Gastrocnemius medialis (tissue), 4 donors: ENCODE measurements around the gene MAPKAP1. TPM values are rescaled to one million over a fixed set of nuclear protein-coding genes. Genes with fewer than 3 reads are reported as not detected.

Source experiments
- ATAC-seq, 2 donors: fragments of 150-250 bp; one replicate each; pipeline ENCODE4 v1.9.1; 2016
- DNase-seq, 2 donors: peaks; one replicate each; pipeline ENCODE4 v3.0.0-alpha.2; 2019
- H3K27ac ChIP-seq, 4 donors: fragments of 200-600 bp; sonication (generic); 1 replicate in 1 of 4; 2 replicates in 3 of 4; pipeline ENCODE4 v1.5.1; 2016 to 2018; ENCODE audit warnings: mild to moderate bottlenecking in 2 of 4, moderate library complexity in 1 of 4
- H3K27me3 ChIP-seq, 3 donors: fragments of 200-600 bp; sonication (generic) in 2 of 3; 1 replicate in 1 of 3; 2 replicates in 2 of 3; pipeline versions ENCODE4 v1.5.1 to v1.6.0; 2016 to 2019; ENCODE audit warnings: mild to moderate bottlenecking in 1 of 3, moderate library complexity in 1 of 3
- H3K36me3 ChIP-seq, 2 donors: fragments of 200-600 bp; sonication (generic) in 1 of 2; one replicate each; pipeline ENCODE4 v1.5.1; 2017 to 2018
- H3K4me1 ChIP-seq, 2 donors: fragments of 200-600 bp; sonication (generic) in 1 of 2; one replicate each; pipeline ENCODE4 v1.5.1; 2016 to 2017; ENCODE audit warnings: mild to moderate bottlenecking in 2 of 2
- H3K4me3 ChIP-seq, 4 donors: fragments of 200-600 bp; sonication (generic) in 3 of 4; 1 replicate in 1 of 4; 2 replicates in 3 of 4; pipeline ENCODE4 v1.5.1; 2016 to 2019; ENCODE audit warnings: mild to moderate bottlenecking in 2 of 4
- H3K9me3 ChIP-seq, 3 donors: fragments of 200-600 bp; sonication (generic) in 2 of 3; 1 replicate in 1 of 3; 2 replicates in 2 of 3; pipeline ENCODE4 v1.5.1; 2016 to 2019
- CTCF ChIP-seq, 5 experiments: fragments of 450-650 bp in 3 of 5; fragments of 200-600 bp in 2 of 5; sonication (generic) in 2 of 5; IDR thresholded peaks in 4 of 5; conservative IDR thresholded peaks in 1 of 5; 1 replicate in 4 of 5; 2 replicates in 1 of 5; pipeline ENCODE4 v1.5.1; 2016 to 2019; ENCODE audit warnings: antibody characterized with exemption in 5 of 5, mild to moderate bottlenecking in 3 of 5, moderate library complexity in 3 of 5
- POLR2A ChIP-seq, 2 donors: fragments of 450-650 bp; IDR thresholded peaks; one replicate each; pipeline ENCODE4 v1.6.1; 2017; ENCODE audit warnings: antibody characterized with exemption in 2 of 2, mild to moderate bottlenecking in 2 of 2, moderate library complexity in 2 of 2
- in situ Hi-C, 4 donors: fragments of 200-750 bp; cut with MboI; loops; one replicate each; pipeline versions ENCODE4 v1.15.0 to v1.8.0; 2017; ENCODE audit warnings: low sequenced_read_pairs in 4 of 4
- intact Hi-C: fragments of 100-400 bp; cut with DNase I; formaldehyde crosslinking; loops from one replicate; pipeline ENCODE4 v1.15.1; 2023; ENCODE audit warnings: low total_unique reads
- total RNA-seq, 4 donors: library from RNA; depleted of rRNA; stranded (reverse); fragments of >200 nt; gene quantifications; one replicate each; pipeline versions ENCODE4 v1.1.0 to v1.2.3, GENCODE V29; 2016

Gene MAPKAP1
- total RNA-seq, 4 donors from 2014 or later = 58.2 to 123 (median 104) TPM

DNA sequence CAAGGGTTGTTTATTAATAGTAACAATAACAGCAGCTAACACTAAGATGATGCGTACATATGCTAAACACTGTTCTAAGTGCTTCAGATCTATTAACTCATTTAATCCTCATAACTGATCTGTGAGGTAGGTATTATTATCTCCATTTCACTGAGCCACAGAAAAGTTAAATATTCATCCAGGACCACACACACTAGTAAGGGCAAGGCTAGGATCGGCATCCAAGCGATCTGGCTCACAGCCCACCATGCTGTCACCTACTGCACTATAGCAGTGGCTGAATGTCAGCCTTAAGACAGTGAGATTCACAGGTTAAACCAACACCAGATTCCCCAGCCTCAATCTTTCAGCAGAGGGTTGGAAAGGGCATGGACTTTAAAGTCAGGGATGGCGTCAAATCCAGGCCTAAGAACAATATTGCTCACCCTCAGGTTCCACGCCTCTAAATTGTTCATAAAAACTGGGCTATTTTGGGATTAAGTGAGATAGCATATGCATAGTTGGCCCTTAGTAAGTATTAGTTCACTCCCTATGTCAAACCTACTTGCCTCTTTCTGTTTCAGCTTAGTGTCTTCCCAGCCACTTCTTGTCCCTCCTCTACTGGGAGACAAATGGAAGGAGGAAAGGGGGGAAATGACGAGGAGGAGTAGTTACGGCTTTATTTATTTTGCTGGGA lies 150.8 kb downstream of the MAPKAP1 start:
- H3K27me3 ChIP-seq = no peaks in the 10 kb centered on the region
- intact Hi-C loops = no loop called here
- H3K4me3 ChIP-seq = no peak overlapping the region
- TF ChIP-seq CTCF (IDR thresholded peaks at IDR 0.05 in 4 of 5, conservative IDR thresholded peaks at IDR 0.05 in 1 of 5) (no peak), POLR2A (IDR thresholded peaks at IDR 0.05) (no peak)
- no peak overlapping the region for H3K27ac ChIP-seq
- H3K9me3 ChIP-seq = no peaks in the 10 kb centered on the region
- ATAC-seq = no peak
- peaks cover 3 to 9% of the 10 kb centered on the region in 2 donors for H3K4me1 ChIP-seq
- H3K36me3 ChIP-seq = peaks cover 0 to 7% of the 10 kb centered on the region in 2 donors
- DNase-seq = no peak
- in situ Hi-C loops = no loop called here

DNA sequence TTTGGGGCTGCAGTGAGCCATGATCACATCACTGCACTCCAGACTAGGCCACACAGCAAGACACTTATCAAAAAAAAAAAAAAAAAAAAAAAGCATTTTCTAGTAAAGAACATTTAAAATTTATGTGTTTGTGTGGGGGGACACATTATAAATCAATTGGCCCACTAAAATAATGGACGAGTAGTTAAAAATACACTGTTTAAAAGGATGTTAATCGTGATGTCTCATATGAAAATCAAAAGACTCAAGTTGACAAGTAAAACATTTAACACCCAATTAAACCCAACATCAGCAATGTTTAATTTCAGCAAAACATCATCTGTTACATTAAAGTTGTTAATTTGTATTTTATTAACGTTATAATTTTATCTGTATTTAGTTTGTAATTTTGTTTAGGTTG lies 152.3 kb downstream of the MAPKAP1 start:
- intact Hi-C loops = no loop called here
- peaks cover 18 to 23% of the 10 kb centered on the region in 2 donors for H3K4me1 ChIP-seq
- ATAC-seq (no peak), DNase-seq (no peak)
- H3K27ac ChIP-seq = no peak overlapping the region
- H3K36me3 ChIP-seq = peaks cover 0 to 7% of the 10 kb centered on the region in 2 donors
- in situ Hi-C loops = no loop called here
- no peak overlapping the region for H3K4me3 ChIP-seq
- H3K27me3 ChIP-seq = no peaks in the 10 kb centered on the region
- no peaks in the 10 kb centered on the region for H3K9me3 ChIP-seq
- TF ChIP-seq CTCF (IDR thresholded peaks at IDR 0.05 in 4 of 5, conservative IDR thresholded peaks at IDR 0.05 in 1 of 5) (no peak), POLR2A (IDR thresholded peaks at IDR 0.05) (no peak)

DNA sequence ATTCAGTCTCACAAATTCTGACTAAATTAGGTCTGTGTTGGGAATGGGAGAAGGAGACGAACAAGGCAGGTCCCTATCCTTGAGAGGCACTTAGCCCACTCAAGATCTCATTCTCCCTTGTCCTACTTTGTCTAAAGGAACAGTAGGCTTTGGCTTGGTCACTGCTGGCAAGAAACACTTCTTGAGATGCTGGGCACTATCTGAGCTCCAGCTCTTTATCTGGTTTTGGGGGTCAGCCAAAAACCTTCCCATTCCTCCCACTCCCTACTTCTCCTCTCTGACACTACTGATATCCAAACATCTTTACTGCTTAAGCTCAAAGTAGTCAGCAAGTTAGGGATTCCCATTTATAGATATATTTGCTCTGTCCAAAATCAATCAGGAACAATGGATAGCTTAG lies 155.2 kb downstream of the MAPKAP1 start:
- H3K4me1 ChIP-seq = peaks cover 26 to 30% of the 10 kb centered on the region in 2 donors
- in situ Hi-C loops (no loop called here), intact Hi-C loops (no loop called here)
- no peak overlapping the region for H3K27ac ChIP-seq
- no peaks in the 10 kb centered on the region for H3K27me3 ChIP-seq
- no peak for TF ChIP-seq POLR2A (IDR thresholded peaks at IDR 0.05)
- TF ChIP-seq CTCF (IDR thresholded peaks at IDR 0.05 in 4 of 5, conservative IDR thresholded peaks at IDR 0.05 in 1 of 5) = no peak
- H3K9me3 ChIP-seq = no peaks in the 10 kb centered on the region
- H3K4me3 ChIP-seq = no peak overlapping the region
- DNase-seq (no peak), ATAC-seq (no peak)
- H3K36me3 ChIP-seq = no peaks in the 10 kb centered on the region

- H3K36me3 ChIP-seq = no peaks in the 10 kb centered on the region
- ATAC-seq (peak in 1 of 2 donors; percentile 19), DNase-seq (no peak)
- intact Hi-C loops = no loop called here
- H3K4me3 ChIP-seq = no peak overlapping the region
- TF ChIP-seq POLR2A (IDR thresholded peaks at IDR 0.05) (no peak), CTCF (IDR thresholded peaks at IDR 0.05 in 4 of 5, conservative IDR thresholded peaks at IDR 0.05 in 1 of 5) (no peak)
- no peaks in the 10 kb centered on the region for H3K27me3 ChIP-seq
- no peaks in the 10 kb centered on the region for H3K9me3 ChIP-seq
- H3K4me1 ChIP-seq = peaks cover 26 to 30% of the 10 kb centered on the region in 2 donors
- in situ Hi-C loops = no loop called here
- H3K27ac ChIP-seq = peak overlapping the region in 1 of 4 donors; percentile 35
Measured at GRCh38 chr9:125549891-125550885, 156.8 kb downstream of the MAPKAP1 start.
